GM12878 (cell line): Measurements from ENCODE around the gene SORCS1. TPM values are rescaled to one million over a fixed set of nuclear protein-coding genes. Genes with fewer than 3 reads are reported as not detected.
A peak's percentile ranks its signal among the peaks of the same experiment; 100 is the strongest.

ENCODE experiments used
- ATAC-seq: fragments of 200-7000 bp; cut with Tn5 transposase; 3 replicates; pipeline ENCODE4 v1.9.1; 2020; ENCODE audit warnings: mild to moderate bottlenecking, moderate library complexity
- Bru-seq: library from RNA; stranded (reverse); fragments of 400-500 nt; gene quantifications from one replicate; lab custom pipeline; 2021; lab: Mats Ljungman, UMichigan
- BruChase-seq, 2 experiments: library from RNA; stranded (reverse); fragments of 400-500 nt; gene quantifications; one replicate each; lab custom pipeline; 2021; lab: Mats Ljungman, UMichigan
- BruUV-seq: library from RNA; stranded (reverse); fragments of 400-500 nt; replicated peaks from 2 replicates; lab custom pipeline; 2021; lab: Mats Ljungman, UMichigan
- CTCF ChIA-PET: fragments of 300-600 bp; sonication (Branson Sonifier 250); formaldehyde crosslinking; extraction: SDS; loops from one replicate; lab custom pipeline; 2021; ENCODE audit warnings: inconsistent platforms; lab: Yijun Ruan, JAX
- POLR2A ChIA-PET: fragments of 350-600 bp; formaldehyde crosslinking; extraction: SDS; loops from one replicate; lab custom pipeline; 2021; ENCODE audit warnings: inconsistent platforms; lab: Charles Lee
- RAD21 ChIA-PET: fragments of 300-600 bp; sonication (Branson Sonifier 250); formaldehyde crosslinking; loops from one replicate; lab custom pipeline; 2023; ENCODE audit warnings: antibody characterized with exemption; ENCODE audit not compliant: unreplicated experiment; lab: Charles Lee
- SMC1A ChIA-PET: fragments of 300-600 bp; sonication (Branson Sonifier 250); formaldehyde crosslinking; loops from one replicate; lab custom pipeline; 2023; ENCODE audit not compliant: unreplicated experiment, uncharacterized antibody; lab: Charles Lee
- DNase-seq: peaks from one replicate; pipeline ENCODE4 v3.0.0-alpha.2; 2011; ENCODE audit warnings: low read depth, low spot score
- FAIRE-seq: peaks from 3 replicates; lab custom pipeline; 2011; peaks lifted over from hg19 to GRCh38; lab: Jason Lieb, UNC
- H2AFZ ChIP-seq: 2 replicates; pipeline ENCODE4 v1.6.0; 2011; ENCODE audit warnings: low read depth, low read length, control low read depth; ENCODE audit not compliant: control insufficient read depth
- H3K27ac ChIP-seq: 2 replicates; pipeline ENCODE4 v1.5.1; 2011; ENCODE audit warnings: control low read depth; ENCODE audit not compliant: control insufficient read depth, insufficient read depth
- H3K27me3 ChIP-seq, 2 experiments: replicated peaks in 1 of 2; 2 replicates each; pipeline versions ENCODE4 v1.6.0 to v1.6.1; 2011; ENCODE audit warnings: low read length in 1 of 2; ENCODE audit not compliant: control insufficient read depth in 2 of 2, insufficient read depth in 2 of 2
- H3K36me3 ChIP-seq, 2 experiments: 2 replicates each; pipeline ENCODE4 v1.5.1; 2011; ENCODE audit warnings: low read length in 1 of 2; ENCODE audit not compliant: control insufficient read depth in 2 of 2, insufficient read depth in 2 of 2
- H3K4me1 ChIP-seq: 2 replicates; pipeline ENCODE4 v1.6.1; 2011; ENCODE audit warnings: mild to moderate bottlenecking, low read length, moderate library complexity, mixed read lengths; ENCODE audit not compliant: control insufficient read depth, insufficient read depth
- H3K4me2 ChIP-seq: 2 replicates; pipeline ENCODE4 v1.6.0; 2011; ENCODE audit warnings: control low read depth; ENCODE audit not compliant: control insufficient read depth, insufficient read depth
- H3K4me3 ChIP-seq: fragments of 200-600 bp; sonication (generic); 2 replicates; pipeline ENCODE4 v1.5.1; 2016
- H3K79me2 ChIP-seq: 2 replicates; pipeline ENCODE4 v1.6.0; 2011; ENCODE audit warnings: low read length; ENCODE audit not compliant: control insufficient read depth, insufficient read depth
- H3K9ac ChIP-seq: 2 replicates; pipeline ENCODE4 v1.8.0; 2011; ENCODE audit warnings: low read length, control low read depth, mixed read lengths; ENCODE audit not compliant: control insufficient read depth, insufficient read depth
- H3K9me3 ChIP-seq: replicated peaks from 3 replicates; pipeline ENCODE4 v1.5.1; 2011; ENCODE audit warnings: mild to moderate bottlenecking, low read length; ENCODE audit not compliant: control insufficient read depth, insufficient read depth
- H4K20me1 ChIP-seq: 2 replicates; pipeline ENCODE4 v1.6.0; 2011; ENCODE audit not compliant: control insufficient read depth, insufficient read depth
- MYC ChIP-seq: IDR thresholded peaks from 2 replicates; pipeline ENCODE4 v1.6.1; 2011; ENCODE audit warnings: mild to moderate bottlenecking, low read length, moderate library complexity, inconsistent platforms; ENCODE audit not compliant: insufficient read depth, insufficient replicate concordance, insufficient read length, severe bottlenecking
- SUZ12 ChIP-seq: fragments of 200-600 bp; sonication (generic); IDR thresholded peaks from one replicate; pipeline ENCODE4 v1.6.1; 2018; ENCODE audit warnings: antibody characterized with exemption, mild to moderate bottlenecking; ENCODE audit not compliant: unreplicated experiment
- WGBS: methylation state at CpG from one replicate; pipeline ENCODE4 v1.1.6; 2016; ENCODE audit warnings: low lambda C conversion rate; ENCODE audit not compliant: insufficient replicate concordance, insufficient coverage; ENCODE audit errors: missing lambda C conversion rate; 5-methylcytosine and 5-hydroxymethylcytosine counted together
- in situ Hi-C: fragments of 300-500 bp; cut with MboI; formaldehyde crosslinking; loops from 9 replicates; pipeline ENCODE4 v1.14.3; 2018; ENCODE audit warnings: mixed read lengths
- intact Hi-C: fragments of 100-400 bp; cut with micrococcal nuclease; formaldehyde crosslinking; loops from one replicate; pipeline ENCODE4 v1.14.2; 2022; ENCODE audit not compliant: unreplicated experiment
- long read RNA-seq, 2 experiments: library from polyadenylated mRNA; unstranded; transcript quantifications; one replicate each; pipeline ENCODE4 v2.0.0, GENCODE V29; 2019 to 2020
- polyA minus RNA-seq, 3 experiments: library from RNA; depleted of rRNA, polyadenylated mRNA; stranded (reverse); fragments of >200 nt; gene quantifications; 2 replicates each; pipeline ENCODE4 v1.2.3, GENCODE V29; 2011
- polyA plus RNA-seq, 11 experiments: library from polyadenylated mRNA; depleted of rRNA in 4 of 11; unstranded in 6 of 11; stranded (reverse) in 5 of 11; fragments of >200 nt; fragmentation: Nextera tagmentation in 4 of 11; fragmentation: Illumina TruSeq in 1 of 11; extraction: Ambion mirVana in 4 of 11; extraction: Trizol in 1 of 11; gene quantifications; 1 replicate in 1 of 11; 2 replicates in 10 of 11; pipeline versions ENCODE4 v1.2.1 to v1.2.3, GENCODE V29; 2011 to 2016; ENCODE audit warnings: inconsistent platforms in 2 of 11, missing spikeins in 2 of 11, low read depth in 1 of 11
- total RNA-seq, 4 experiments: library from RNA; depleted of rRNA in 3 of 4; stranded (reverse); fragments of >200 nt in 3 of 4; fragmentation: Illumina TruSeq in 1 of 4; extraction: Trizol in 1 of 4; gene quantifications; 2 replicates each; pipeline versions ENCODE4 v1.2.1 to v1.2.3, GENCODE V29; 2013 to 2021

SORCS1 gene
- total RNA-seq (2013; cell fraction: nucleolus; rRNA removed): 2.0 and 2.5 TPM in 2 replicates
- under 0.01 and 0.17 TPM in 2 replicates for total RNA-seq (2014; rRNA removed)
- 0.04 and 0.09 TPM in 2 replicates for total RNA-seq (2014; rRNA removed; fragmentation: Illumina TruSeq; extraction: Trizol)
- 0.08 and 0.15 TPM in 2 replicates for total RNA-seq (2021)
- not detected for polyA plus RNA-seq (2011; ENCODE audit: low read depth)
- polyA plus RNA-seq (2011; rRNA removed): 9.4 and 9.6 TPM in 2 replicates
- 6.2 and 6.3 TPM in 2 replicates for polyA plus RNA-seq (2011; cell fraction: cytosol; rRNA removed)
- polyA plus RNA-seq (2011; cell fraction: nucleus; rRNA removed): 17.9 and 23.0 TPM in 2 replicates
- 0.03 TPM in 1 of 2 replicates, not detected in the other for polyA plus RNA-seq (2012)
- 0.06 and 0.08 TPM in 2 replicates for polyA plus RNA-seq (2014; fragmentation: Illumina TruSeq; extraction: Trizol)
- polyA plus RNA-seq (2014; fragmentation: Nextera tagmentation; extraction: Ambion mirVana): under 1 TPM in 1 of 2 experiments, not detected in 1; 0.02 TPM
- 0.04 TPM in 2 replicates for polyA plus RNA-seq (2014; rRNA removed)
- not detected for polyA plus RNA-seq (2016; fragmentation: Nextera tagmentation; extraction: Ambion mirVana)
- polyA minus RNA-seq (2011; rRNA and poly(A)+ RNA removed): 22.3 and 31.4 TPM in 2 replicates
- polyA minus RNA-seq (2011; cell fraction: cytosol; rRNA and poly(A)+ RNA removed): 5.5 and 5.7 TPM in 2 replicates
- 18.1 and 25.5 TPM in 2 replicates for polyA minus RNA-seq (2011; cell fraction: nucleus; rRNA and poly(A)+ RNA removed)
- Bru-seq, nascent RNA: percentile 15 among the genes with signal in this experiment
- BruChase-seq, experiment 1, labeled RNA remaining after a 6-hour chase: percentile 13 among the genes with signal in this experiment
- BruChase-seq, experiment 2, labeled RNA remaining after a 2-hour chase: percentile 14 among the genes with signal in this experiment
- long read RNA-seq, experiment 1: 0 reads
- long read RNA-seq, experiment 2, partial matches to known transcripts: 3 of 11 reads
- long read RNA-seq, experiment 2, other reads (novel, unspliced or antisense): 8 of 11 reads

DNA sequence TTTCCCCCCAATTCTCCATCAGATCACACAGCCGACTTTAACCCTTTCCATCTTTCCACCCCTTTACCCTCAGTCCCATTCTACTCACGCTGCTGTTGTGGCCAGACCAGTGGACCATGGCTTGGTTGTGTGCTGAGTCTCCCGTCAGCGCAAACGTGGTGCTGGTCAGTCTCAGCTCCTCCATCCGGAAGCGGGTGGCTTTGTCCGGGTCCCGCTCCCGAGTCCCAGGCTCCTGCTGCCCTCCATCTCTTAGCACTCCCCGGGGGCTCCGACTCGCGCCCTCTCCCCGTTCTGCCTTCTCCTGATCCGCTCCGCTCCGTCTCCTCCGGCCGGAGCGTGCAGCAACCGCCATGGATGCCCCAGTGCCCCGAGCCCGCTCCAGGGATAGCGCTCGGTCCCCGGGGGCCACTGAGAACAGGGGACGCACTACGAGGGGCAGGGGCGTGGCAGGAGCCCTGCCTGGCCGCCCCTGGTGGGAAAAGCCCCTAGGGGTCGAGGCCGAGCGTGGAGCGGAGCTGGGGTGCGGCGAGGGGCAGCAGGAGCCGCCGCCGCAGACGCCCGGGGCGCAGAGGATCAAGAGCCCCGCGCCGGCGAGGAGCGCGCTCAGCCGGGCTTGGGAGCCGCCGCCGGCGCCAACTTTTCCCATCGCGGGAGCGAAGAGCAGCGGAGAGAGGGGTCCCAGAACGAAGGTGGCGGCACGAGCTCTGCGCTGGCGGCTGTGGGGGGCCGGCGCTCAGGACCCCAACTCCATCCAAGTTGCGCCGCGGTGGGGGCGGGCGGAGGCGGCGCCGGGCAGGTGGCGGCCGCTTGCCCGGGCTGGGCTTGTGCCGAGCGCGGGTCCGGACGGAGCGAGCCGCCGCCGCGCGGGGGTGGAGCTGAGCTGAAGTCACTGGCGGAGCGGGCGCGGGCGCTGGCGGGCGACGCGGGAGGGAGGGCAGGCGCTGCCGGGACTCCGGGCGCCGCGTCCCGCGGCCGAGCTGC is at the start of gene SORCS1:
Gene SORCS1 (minus strand): TSS at position 826 of the 981 bp plus-strand sequence.
- H3K27me3 ChIP-seq: peaks cover 3 to 6% of the 10 kb centered on the region in 2 experiments
- RAD21 ChIA-PET: no interaction called here
- H3K9ac ChIP-seq: no peak within 1 kb of the TSS
- no TSS peak for BruUV-seq
- POLR2A ChIA-PET: no interaction called here
- no peaks in the 10 kb centered on the region for H3K36me3 ChIP-seq
- in situ Hi-C loops: no loop called here
- H2AFZ ChIP-seq: no peak within 1 kb of the TSS
- SMC1A ChIA-PET: no interaction called here
- FAIRE-seq (no peak), ATAC-seq (peak; percentile 68), DNase-seq (no peak)
- H3K4me3 ChIP-seq: no peak within 1 kb of the TSS
- H4K20me1 ChIP-seq: no peaks in the 10 kb centered on the region
- intact Hi-C loops: no loop called here
- TF ChIP-seq MYC (no peak), SUZ12 (peak; percentile 58)
- 43% methylated on average over 63 of the region's 105 CpGs for WGBS
- no peak within 1 kb of the TSS for H3K4me2 ChIP-seq
- H3K79me2 ChIP-seq: no peaks in the 10 kb centered on the region
- no peaks in the 10 kb centered on the region for H3K9me3 ChIP-seq
- no peak within 1 kb of the TSS for H3K27ac ChIP-seq
- no peaks in the 10 kb centered on the region for H3K4me1 ChIP-seq
- CTCF ChIA-PET: no interaction called here
